Omental fat pad (tissue), 4 donors: Measurements from ENCODE around the gene ANKS1B. TPM values are rescaled to one million over a fixed set of nuclear protein-coding genes. Genes with fewer than 3 reads are reported as not detected.

Source experiments
- ATAC-seq: fragments of 150-250 bp; one replicate; pipeline ENCODE4 v1.9.1; 2016; ENCODE audit warnings: mild to moderate bottlenecking, moderate library complexity; ENCODE audit not compliant: low FRiP score
- DNase-seq: peaks from one replicate; pipeline ENCODE4 v3.0.0-alpha.2; 2019; ENCODE audit warnings: low spot score
- CTCF ChIP-seq, 3 donors: fragments of 450-650 bp; IDR thresholded peaks; one replicate each; pipeline ENCODE4 v1.5.1; 2016 to 2017; ENCODE audit warnings: antibody characterized with exemption in 3 of 3, mild to moderate bottlenecking in 3 of 3, moderate library complexity in 2 of 3
- total RNA-seq, 4 donors: library from RNA; depleted of rRNA; stranded (reverse); fragments of >200 nt; gene quantifications; one replicate each; pipeline ENCODE4 v1.1.0, GENCODE V29; 2016

The ANKS1B gene
- total RNA-seq, 4 donors from 2014 or later: 5.5 to 26.4 (median 7.6) TPM

GRCh38 chr12:99521664-99522063 is 463.1 kb downstream of the ANKS1B start:
- no peak for TF ChIP-seq CTCF (IDR thresholded peaks at IDR 0.05)
- no peak for DNase-seq
- ATAC-seq: no peak

GRCh38 chr12:99513066-99513465 is 471.7 kb downstream of the ANKS1B start:
- TF ChIP-seq CTCF (IDR thresholded peaks at IDR 0.05): no peak
- ATAC-seq (no peak), DNase-seq (no peak)

GRCh38 chr12:99505805-99506204 is 478.9 kb downstream of the ANKS1B start:
- ATAC-seq: no peak
- DNase-seq: no peak
- TF ChIP-seq CTCF (IDR thresholded peaks at IDR 0.05): no peak

GRCh38 chr12:99498756-99499155 is 486.0 kb downstream of the ANKS1B start:
- DNase-seq: no peak
- no peak for TF ChIP-seq CTCF (IDR thresholded peaks at IDR 0.05)
- no peak for ATAC-seq

GRCh38 chr12:99495799-99496198 is 488.9 kb downstream of the ANKS1B start:
- no peak for ATAC-seq
- no peak for DNase-seq
- TF ChIP-seq CTCF (IDR thresholded peaks at IDR 0.05): no peak

- no peak for ATAC-seq
- no peak for TF ChIP-seq CTCF (IDR thresholded peaks at IDR 0.05)
- DNase-seq: no peak
These were observed 491.5 kb downstream of the ANKS1B start for GRCh38 chr12:99493197-99493596.

GRCh38 chr12:99486277-99486676 is 498.5 kb downstream of the ANKS1B start:
- TF ChIP-seq CTCF (IDR thresholded peaks at IDR 0.05): no peak
- DNase-seq: no peak
- ATAC-seq: no peak
